Stimulated activated CD8-positive, alpha-beta memory T cell treated with anti-CD3 and anti-CD28 coated beads, Interleukin-2, amount 100 ng/mL, for 48 hours (primary cell): ENCODE data around the gene PRLHR.

Experiments used
- DNase-seq, 2 donors: peaks; one replicate each; pipeline ENCODE4 v3.0.0-alpha.2; 2020; ENCODE audit warnings: low read depth in 2 of 2

Gene PRLHR

GRCh38 chr10:118587881-118588651 is 7.4 kb downstream of the PRLHR start:
- no peak for DNase-seq

GRCh38 chr10:118586911-118587310 is 8.5 kb downstream of the PRLHR start:
- no peak for DNase-seq

- DNase-seq: no peak
Observed at GRCh38 chr10:118585794-118586193, 9.7 kb downstream of the PRLHR start.

- DNase-seq: no peak
Observed at GRCh38 chr10:118585234-118585633, 10.2 kb downstream of the PRLHR start.

GRCh38 chr10:118584181-118584954 is 11.1 kb downstream of the PRLHR start:
- no peak for DNase-seq

- DNase-seq: no peak
Observed at GRCh38 chr10:118583611-118584010, 11.8 kb downstream of the PRLHR start.

GRCh38 chr10:118582511-118582910 is 12.9 kb downstream of the PRLHR start:
- DNase-seq: no peak

- no peak for DNase-seq
Observed at GRCh38 chr10:118581340-118581739, 14.1 kb downstream of the PRLHR start.

- no peak for DNase-seq
Observed at GRCh38 chr10:118580702-118581101, 14.7 kb downstream of the PRLHR start.

- DNase-seq: no peak
Observed at GRCh38 chr10:118573512-118573911, 21.9 kb downstream of the PRLHR start.

- DNase-seq: no peak
Observed at GRCh38 chr10:118572256-118573041, 23.0 kb downstream of the PRLHR start.

- DNase-seq: no peak
Observed at GRCh38 chr10:118571123-118571522, 24.3 kb downstream of the PRLHR start.

- DNase-seq: no peak
Observed at GRCh38 chr10:118570591-118570990, 24.9 kb downstream of the PRLHR start.

GRCh38 chr10:118569882-118570252 is 25.6 kb downstream of the PRLHR start:
- no peak for DNase-seq

GRCh38 chr10:118569241-118569881 is 26.1 kb downstream of the PRLHR start:
- no peak for DNase-seq

- peak in 1 of 2 donors; percentile 8 for DNase-seq
Observed at GRCh38 chr10:118568327-118568848, 27.1 kb downstream of the PRLHR start.

GRCh38 chr10:118567701-118568248 is 27.7 kb downstream of the PRLHR start:
- no peak for DNase-seq

- no peak for DNase-seq
Observed at GRCh38 chr10:118566911-118567310, 28.5 kb downstream of the PRLHR start.

GRCh38 chr10:118565301-118566075 is 30.0 kb downstream of the PRLHR start:
- DNase-seq: no peak

GRCh38 chr10:118564652-118565051 is 30.8 kb downstream of the PRLHR start:
- no peak for DNase-seq

- DNase-seq: no peak
Observed at GRCh38 chr10:118564114-118564513, 31.3 kb downstream of the PRLHR start.
